Head of caudate nucleus (tissue), 42 donors: ENCODE data around the gene FGF12.
A peak's percentile ranks its signal among the peaks of the same experiment; 100 is the strongest.
"Not testable (repeated sequence)": the region's sequence is repeated elsewhere in the genome, so short reads cannot be mapped to it uniquely, and the experiment has no call there.

Source experiments
- DNase-seq, 42 donors: peaks; one replicate each; pipeline versions ENCODE4 v3.0.0 to v3.0.0-alpha.2; 2020 to 2021; ENCODE audit warnings: mixed read lengths in 7 of 42
- intact Hi-C: fragments of 100-400 bp; cut with DNase I; formaldehyde crosslinking; loops from one replicate; pipeline ENCODE4 v1.15.0; 2022

FGF12 gene

DNA sequence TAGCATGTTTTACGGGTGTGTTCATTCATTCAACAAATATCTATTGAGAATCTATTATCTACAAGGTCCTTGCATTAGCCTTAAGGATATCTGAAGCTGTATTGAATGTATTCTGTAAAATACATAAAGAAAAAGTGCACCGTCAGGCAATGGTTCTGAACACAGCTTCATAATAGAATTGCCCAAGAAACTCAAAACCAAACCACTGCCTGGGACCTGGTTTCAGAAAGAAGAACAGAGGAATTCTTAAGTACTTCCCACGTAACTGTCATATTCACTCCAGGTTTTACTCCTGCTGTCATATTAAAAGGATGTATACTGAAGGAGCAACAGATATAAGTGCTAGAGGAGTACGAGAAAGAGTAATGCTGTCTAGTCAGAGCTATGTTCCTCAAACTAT is 115.9 kb downstream of the FGF12 start:
- intact Hi-C loops: no loop called here
- peak in 9 of 42 donors; percentile 8 to 62 (median 14) for DNase-seq

DNA sequence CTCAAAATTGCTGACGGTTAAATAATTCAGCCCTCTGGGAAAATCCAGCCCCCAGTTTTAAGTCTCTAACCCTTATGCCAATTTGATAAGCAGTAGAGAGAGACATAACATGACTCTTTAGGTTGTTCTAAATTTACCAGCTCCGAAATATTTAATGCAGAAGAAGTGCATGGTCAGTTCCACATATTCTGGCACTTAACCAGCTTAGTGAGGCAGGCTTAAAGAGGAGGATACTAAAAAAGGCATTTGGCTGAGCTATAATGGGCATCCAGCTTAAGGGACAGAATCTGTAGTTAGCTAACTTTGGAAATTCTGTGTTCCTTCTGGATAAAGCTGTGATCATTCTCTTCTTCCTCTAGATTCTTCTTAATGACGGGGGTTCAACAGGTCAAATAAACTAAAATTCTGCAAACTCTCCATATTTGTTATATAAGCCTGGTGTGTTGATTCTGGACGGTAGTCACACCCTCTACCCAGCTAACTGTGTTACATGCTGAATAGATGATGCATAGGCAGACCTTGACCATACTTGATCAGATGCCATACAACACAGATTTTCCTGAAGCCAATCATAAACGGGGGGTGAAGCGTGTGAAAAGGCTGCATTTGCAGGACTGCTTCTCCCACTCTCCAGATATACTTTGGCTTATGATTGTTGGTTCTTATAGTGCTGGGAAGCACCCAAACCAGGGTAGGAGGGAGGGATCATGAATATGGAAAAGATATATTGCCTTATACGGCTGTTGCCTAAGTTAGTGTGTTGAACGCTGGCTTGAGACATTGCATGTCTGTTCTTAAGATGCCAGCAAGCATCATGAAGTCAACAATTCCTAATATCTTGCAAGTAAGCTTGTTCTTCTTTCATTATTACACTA is 118.4 kb downstream of the FGF12 start:
- intact Hi-C loops: no loop called here
- DNase-seq: no peak

DNA sequence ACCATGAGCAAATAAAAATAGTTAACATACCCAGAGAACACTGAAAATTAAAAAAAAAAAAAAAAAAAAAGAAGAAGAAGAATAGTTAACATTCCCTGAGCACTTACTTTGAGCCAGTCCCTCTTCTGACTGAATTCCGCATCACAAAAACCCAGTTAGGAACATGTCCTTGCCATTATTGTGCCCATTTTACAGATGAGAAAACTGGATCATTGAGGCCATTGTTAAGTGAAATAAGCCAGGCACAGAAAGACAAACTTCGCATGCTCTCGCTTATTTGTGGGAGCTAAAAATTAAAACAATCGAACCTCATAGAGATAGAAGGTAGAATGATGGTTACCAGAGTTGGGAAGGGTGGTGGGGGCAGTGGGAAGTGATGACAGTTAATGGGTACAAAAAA is 119.5 kb downstream of the FGF12 start:
- intact Hi-C loops: no loop called here
- DNase-seq: no peak

DNA sequence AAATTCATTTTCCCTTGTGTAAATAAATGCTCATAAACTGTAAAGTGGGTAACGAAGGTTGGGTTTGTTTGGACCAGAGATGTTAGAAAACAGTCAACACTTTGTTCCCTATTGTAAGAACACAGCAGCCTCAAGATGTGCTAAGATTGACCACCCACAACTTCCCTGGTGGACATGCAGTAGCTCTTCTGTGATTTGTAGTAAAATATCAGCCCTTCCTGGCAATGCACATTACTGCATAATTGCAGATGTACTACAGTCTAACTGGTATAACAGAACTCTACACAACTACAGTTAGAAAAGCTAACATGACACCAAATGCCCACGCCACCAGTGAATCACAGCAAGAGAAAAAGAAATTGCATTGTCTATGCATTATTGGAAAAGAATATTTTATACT is 129.4 kb downstream of the FGF12 start:
- intact Hi-C loops: no loop called here
- DNase-seq: no peak

DNA sequence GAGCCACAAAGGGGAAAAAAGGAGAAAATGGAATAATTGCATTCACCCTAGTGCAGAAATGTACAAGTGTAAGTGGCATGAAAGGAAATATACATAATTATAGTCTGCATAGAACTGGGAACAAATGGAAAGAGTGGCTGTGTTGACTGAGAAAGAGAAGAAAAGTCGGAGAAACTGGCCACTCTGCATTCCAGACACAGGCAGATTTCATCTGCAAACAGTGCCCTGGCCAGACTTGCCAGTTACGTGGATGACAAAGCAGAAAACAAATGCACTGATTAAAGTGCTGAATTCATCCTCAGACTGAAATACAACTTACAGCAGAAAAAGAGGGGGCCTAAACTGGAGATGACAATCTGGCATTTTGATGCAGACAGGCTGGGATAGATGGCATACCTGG is 129.8 kb downstream of the FGF12 start:
- intact Hi-C loops: no loop called here
- DNase-seq: no peak

DNA sequence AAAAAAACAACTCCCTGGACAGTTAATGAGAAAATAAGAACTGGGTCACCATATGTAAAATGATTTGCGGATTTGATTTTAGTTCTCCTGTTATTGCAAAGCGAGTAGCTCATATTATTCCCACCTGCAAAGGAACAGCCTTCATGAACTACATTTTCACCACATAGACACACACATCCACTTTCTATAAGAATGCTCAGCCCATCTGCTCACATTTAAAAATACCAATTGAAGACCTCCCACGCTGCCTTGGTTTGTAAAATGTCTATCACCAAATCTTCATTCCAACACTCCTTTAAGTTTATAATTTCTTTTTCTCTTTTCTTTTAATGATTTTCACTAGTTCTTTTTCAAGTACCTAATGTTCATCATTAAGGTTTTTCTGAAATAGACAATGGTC is 148.6 kb downstream of the FGF12 start:
- intact Hi-C loops: no loop called here
- DNase-seq: no peak

DNA sequence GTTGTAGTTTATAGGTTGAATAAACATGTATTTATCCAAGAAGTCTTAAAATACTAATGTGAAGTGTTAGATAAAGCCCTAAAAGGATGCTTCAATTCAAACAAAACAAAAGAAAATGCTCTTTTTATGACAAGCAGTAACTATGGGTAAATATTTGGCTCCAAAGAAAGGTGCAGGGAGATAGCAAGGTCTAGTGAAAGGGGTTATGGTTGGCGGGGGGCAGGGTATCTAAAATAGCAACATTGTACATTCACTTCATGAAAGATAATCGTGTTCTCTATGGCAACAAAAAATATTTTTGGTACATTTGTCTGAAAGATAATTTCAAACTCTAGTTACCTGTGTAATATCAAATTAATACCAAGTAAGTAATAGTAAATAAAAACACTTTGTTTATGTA is 149.5 kb downstream of the FGF12 start:
- intact Hi-C loops: no loop called here
- DNase-seq: no peak

DNA sequence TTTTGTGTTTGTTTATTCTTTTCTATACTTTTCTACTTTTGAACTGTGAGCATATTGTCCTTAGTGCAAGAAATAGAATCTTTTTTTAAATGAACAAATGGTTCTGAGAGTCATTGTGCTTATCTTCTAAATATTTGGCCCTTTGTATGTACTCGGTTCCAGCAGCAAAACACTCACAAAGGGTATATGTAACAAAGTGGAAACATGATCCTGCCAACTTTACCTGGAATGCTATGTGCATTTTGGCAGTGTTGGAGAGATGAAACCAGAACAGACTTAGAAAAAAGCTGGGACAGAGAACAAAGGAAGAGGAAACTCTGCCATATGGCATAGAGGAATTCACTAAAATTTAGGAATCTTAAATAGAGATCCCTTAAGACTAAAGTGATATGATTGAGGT is 150.1 kb downstream of the FGF12 start:
- intact Hi-C loops: no loop called here
- no peak for DNase-seq

DNA sequence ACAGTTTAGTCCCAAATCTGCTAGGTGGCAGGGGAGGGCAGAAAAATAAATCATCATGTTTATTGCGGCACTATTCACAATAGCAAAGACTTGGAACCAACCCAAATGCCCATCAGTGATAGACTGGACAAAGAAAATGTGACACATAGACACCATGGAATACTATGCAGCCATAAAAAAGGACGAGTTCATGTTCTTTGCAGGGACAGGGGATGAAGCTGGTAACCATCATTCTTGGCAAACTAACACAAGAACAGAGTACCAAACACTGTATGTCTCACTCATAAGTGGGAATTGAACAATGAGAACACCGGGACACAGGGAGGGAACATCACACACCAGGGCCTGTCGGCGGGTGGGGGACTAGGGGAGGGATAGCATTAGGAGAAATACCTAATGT is 150.6 kb downstream of the FGF12 start:
- intact Hi-C loops, DNase-seq: not testable (repeated sequence)

DNA sequence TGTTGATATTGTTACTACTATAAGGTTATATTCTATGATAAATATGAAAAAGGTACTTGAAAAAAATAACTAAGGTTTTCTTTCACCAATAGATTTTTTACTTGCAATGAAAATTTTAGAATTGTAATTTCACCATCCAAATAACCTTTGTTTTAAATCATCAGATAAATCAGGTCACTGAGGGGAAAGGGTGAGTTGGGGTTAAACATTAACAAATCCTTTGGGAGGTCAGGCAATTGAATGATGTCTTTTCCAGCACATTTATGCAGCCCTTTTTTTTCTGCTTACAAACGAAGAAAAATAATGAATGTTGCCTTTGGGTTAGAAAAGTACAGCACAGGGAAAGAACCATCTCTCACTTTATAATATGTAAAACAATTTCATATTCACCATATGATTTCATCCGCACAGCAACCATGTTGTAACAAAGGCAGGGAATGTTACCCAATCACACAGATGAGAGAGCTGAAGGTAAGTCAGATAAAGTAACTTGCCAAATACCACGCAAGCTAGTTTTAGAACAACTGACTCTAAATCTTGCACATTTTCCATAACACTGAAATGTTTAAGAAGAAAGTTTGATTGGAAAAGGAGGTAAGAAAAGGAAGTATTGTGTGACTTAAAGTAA is 151.3 kb downstream of the FGF12 start:
- no peak for DNase-seq
- intact Hi-C loops: no loop called here

DNA sequence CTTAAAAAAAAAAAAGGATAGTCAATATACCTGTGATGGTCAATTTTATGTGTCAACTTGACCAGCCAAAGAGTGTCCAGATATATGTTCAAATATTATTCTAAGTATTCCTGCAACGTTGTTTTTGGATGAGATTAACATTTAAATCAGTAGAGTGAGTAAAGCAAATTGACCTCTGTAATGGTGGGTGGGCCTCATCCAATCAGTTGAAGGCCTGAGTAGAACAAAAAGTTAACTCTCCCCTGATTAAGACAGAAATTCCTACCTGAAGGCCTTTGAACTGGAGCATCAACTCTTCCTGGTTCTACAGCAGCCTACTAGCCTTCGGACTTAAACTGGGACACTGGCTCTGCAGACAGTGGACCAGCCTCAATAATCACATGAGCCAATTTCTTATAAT is 154.1 kb downstream of the FGF12 start:
- intact Hi-C loops: no loop called here
- DNase-seq: no peak

DNA sequence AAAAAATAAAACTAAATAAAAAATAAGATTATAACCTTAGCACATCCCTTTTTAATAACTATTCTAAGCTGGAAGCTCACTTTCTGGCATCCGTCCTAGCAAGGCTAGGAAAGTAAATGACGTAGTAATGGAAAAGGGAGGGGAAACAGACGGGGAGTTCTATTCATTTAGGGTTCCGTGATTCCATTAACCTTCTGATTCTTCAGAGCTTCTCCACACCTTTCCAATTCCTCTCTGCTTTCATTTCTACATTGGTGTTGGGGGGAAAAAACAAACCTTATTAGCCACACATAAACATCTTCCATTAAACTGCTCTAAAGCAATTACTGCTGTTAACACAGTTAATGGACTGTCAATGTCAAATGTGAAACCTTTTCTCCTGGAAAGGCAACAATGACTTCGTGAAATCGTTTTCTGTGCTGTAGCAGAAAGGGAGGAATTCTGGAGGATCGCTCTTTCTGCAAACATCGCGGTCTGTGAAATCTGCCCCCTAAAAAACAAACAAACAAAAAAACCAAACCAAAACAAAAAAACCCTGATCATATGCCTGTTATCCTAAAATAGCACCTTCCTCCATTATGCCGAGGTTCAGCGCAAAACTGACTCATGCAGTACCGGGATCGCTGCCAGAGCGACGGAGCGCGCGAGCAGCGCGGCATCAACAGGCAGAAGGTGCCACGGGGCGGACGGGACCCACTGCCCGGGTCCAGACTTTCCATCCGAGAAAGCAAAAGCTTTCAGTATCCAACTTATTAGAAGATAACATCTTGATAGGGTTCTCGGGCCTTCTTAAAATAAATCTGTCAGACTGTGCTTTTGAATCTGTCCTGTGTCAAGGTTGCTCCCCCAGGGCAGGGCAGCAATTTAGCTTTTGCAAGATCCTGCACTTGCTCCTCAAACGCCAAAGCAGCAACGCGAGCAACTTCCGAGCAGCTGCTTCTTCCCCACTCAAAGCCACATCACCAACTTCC is 156.2 kb downstream of the FGF12 start:
- DNase-seq: peak; percentile 20 to 83 (median 62)
- intact Hi-C loops: no loop called here

DNA sequence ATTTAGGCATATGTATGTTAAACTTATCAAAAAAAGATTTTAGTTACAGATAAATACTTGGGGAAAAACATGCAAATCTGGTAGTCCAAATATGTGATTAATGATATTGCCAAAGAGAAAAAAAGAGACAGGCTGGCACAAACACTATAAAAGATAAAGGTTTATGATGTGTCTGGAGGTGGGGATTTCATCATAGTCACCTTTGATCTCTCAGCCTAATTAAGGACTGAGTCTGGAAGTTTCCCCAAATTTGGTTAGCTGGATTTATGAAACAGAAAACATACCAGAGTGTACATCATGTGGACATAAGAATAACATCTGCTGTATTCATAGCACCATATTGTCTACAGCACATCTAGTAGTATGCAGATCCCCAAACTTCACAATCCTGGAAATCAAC is 157.0 kb downstream of the FGF12 start:
- DNase-seq: no peak

DNA sequence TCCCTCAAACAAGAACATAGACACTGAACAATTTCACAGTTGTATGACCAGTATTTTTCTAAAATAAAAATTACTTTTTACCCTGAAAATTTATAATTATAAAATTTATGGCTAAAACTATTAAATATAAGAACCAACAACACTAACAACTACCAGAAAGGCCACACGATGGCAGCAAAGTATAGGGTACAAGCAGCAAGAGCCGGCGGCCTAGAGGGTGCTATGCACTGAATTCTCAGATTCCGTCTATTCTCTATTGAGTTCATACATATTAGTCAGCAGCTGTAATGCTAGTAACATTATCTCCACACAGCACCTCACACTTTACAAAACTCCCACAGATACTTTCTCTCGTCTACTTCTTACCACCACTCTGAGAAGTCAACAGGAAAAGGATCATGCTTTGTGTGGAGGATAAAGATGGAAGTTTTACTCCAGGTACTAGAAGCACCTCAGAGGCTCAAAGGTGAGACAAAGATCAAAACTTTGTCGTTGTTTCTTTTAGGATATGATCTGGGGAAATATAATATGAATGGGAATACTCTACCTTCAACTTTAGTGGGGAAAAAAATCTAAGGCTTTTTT is 160.5 kb downstream of the FGF12 start:
- peak; percentile 64 to 95 (median 86) for DNase-seq
- intact Hi-C loops: loop anchor here (5.0 to 10.0 kb wide), 2 partner anchors 238 to 1006 kb away; no protein-coding TSS in a partner anchor

More for the DNA sequence above, 157.0 kb downstream of the FGF12 start:
- intact Hi-C loops: no loop called here

DNA sequence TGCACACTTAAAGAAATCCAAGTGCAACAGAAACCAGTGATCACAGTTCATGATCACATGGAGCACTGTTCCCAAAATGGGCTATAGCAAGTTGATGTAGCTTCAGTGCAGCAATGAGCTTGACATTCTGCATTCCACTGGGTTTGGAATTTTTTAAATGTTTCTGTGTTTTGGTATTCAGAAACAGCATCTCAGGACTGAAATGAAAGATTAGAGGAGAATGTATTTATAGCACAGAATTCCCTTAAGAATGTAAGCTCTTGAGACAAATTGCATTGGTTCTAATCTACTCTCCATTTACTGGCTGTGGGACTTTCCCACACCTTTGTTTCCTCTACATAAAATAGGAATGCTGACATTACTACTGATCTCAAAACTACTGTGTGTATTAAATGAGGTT is 162.7 kb downstream of the FGF12 start:
- no peak for DNase-seq

DNA sequence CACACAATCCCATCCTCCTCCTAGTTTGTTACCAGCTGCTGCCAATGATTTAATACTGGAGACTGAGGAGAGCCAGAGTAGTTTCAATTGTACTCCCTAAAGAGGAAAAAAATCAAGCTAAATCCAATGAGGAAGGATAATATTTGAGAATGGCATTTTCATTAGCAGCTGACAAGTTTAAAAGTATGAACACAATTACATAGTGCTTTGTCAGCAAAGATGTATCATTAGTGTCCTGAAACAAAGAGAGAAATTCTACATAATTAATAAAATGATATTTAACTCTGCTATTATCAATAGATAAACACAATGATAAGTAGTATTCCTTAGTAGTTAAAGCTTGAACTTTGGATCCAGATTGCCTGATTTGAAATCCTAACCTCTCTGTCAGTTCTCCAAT is 163.9 kb downstream of the FGF12 start:
- no peak for DNase-seq
- intact Hi-C loops: loop anchor here (10.0 kb wide), 1 partner anchor 241 kb away; no protein-coding TSS in a partner anchor

More for the DNA sequence above, 162.7 kb downstream of the FGF12 start:
- intact Hi-C loops: loop anchor here (5.0 to 10.0 kb wide), 2 partner anchors 240 to 1008 kb away; no protein-coding TSS in a partner anchor

DNA sequence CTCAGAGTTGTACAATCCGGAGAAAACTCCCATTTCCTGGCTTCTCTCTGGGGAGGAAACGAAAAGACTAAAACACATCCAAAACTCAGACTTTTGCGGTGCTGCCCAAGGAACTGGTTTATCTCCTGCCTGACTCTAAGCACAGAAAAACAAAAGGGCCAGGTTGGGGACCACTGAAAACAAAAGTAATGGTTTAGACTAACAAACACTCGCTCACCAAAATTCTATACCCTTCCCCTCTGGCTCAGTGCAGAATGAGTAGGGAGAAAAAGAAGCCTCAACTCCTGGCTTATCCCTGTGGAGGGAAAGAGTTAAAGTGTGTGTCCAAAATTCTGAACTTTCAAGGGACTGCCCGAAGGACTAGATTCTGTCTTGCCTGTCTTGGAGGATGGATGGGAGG is 173.6 kb downstream of the FGF12 start:
- intact Hi-C loops: no loop called here
- no peak for DNase-seq

DNA sequence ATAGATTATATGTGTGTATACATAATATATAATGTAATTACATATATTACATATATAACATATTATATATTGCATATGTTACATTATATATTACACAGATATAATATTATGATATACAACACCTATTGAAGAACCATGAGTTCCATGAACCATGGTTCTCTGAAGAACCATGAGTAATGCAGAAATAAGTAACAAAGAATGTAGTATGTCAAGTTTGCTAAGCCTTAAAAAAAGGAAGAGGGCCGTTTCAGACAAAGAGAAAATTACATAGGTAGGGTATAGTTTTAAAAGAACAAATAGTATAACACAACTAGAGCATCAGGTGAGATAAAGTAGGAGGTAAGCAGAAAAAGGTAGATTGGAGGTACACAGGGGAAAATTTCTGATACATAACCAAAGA is 177.0 kb downstream of the FGF12 start:
- DNase-seq: no peak
- intact Hi-C loops: no loop called here

DNA sequence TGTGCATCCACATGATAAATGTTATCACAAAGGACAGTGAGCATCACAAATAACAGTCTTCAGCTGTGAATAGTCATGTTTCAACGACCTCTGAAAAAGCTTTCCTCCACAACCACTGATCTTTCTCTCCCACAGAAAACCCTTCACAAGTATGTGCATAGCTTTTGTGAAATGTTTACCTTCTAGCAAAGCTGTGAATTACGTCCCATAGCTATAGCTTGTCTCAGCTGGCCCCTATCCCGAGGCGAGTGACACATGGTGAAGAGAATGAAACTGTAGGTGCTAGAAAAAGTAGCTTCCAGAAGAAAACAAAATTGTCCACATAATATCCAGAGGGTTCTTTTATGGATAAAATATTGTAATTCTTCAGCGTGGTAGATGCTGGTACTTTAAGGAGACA is 182.0 kb downstream of the FGF12 start:
- intact Hi-C loops: no loop called here
- DNase-seq: no peak
